ENCODE measurements around the gene DDX1.

GRCh38 chr2:15630978-15631719 lies 39.5 kb downstream of the DDX1 start:
- no peak for TF ChIP-seq POLR2A (IDR thresholded peaks at IDR 0.05; ENCODE audit: low read length)
- no peak for TF ChIP-seq GATA1 (IDR thresholded peaks at IDR 0.05; ENCODE audit: low read depth, low read length)
